ENCODE measurements around the gene PRPF40A.

PRPF40A gene

DNA sequence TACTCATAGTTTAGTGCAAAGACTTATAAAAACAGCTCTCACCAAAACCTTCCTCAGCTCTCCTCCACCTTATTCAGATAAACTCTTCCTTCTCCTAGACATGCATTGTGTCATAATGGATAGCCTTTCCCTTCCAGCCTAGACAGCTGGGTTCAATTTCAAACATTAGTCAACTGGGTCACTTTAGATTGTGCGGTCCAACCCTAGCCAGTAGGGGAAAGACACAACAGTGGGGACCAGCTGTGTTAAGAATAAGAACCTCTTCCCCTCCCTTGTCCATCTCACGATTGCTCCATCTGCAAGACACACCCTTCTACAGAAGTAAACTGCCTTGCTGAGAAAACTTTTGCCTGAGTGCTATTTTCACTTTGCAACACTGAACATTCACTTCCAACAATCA, 8.5 kb downstream of the PRPF40A start:
- WGBS (ENCODE audit: insufficient coverage): 100% methylated on average over 2 of the region's 2 CpGs

GRCh38 chr2:152706477-152707021, 10.7 kb downstream of the PRPF40A start:
- DNase-seq: no peak
- no peaks in the 10 kb centered on the region for H3K27me3 ChIP-seq (replicated peaks in 2 of 5; ENCODE audit: control insufficient read depth in 4 of 5, insufficient read depth in 5 of 5, low read length in 4 of 5)
- H3K4me1 ChIP-seq (ENCODE audit: control extremely low read depth in 1 of 4, control insufficient read depth in 4 of 4, insufficient read depth in 4 of 4, low read length in 3 of 4): no peaks in the 10 kb centered on the region
- 100% methylated on average over 3 of the region's 4 CpGs for WGBS (ENCODE audit: insufficient coverage)
- POLR2A ChIA-PET: interaction anchor here (1.9 kb wide), 1 partner anchor 11 kb away, joined by 6 read pairs; the partner anchor contains the start of gene PRPF40A
- peaks cover 19 to 80% (median 53%) of the 10 kb centered on the region in 4 experiments for H3K36me3 ChIP-seq (ENCODE audit: control insufficient read depth in 4 of 4, insufficient read depth in 4 of 4, low read length in 3 of 4)
- H3K4me3 ChIP-seq (ENCODE audit: control insufficient read depth in 1 of 7, extremely low read depth in 1 of 7, insufficient read depth in 4 of 7, low read depth in 2 of 7, low read length in 6 of 7): no peak overlapping the region
- peaks cover 3 to 10% (median 5%) of the 10 kb centered on the region in 5 experiments for H3K9me3 ChIP-seq (ENCODE audit: control extremely low read depth in 1 of 5, control insufficient read depth in 4 of 5, insufficient read depth in 2 of 5, low read depth in 1 of 5, low read length in 4 of 5)
- CTCF ChIA-PET: interaction anchor here (6.5 kb wide), 1 partner anchor 10 kb away, joined by 40 read pairs; the partner anchor contains the start of gene PRPF40A
- H3K27ac ChIP-seq (ENCODE audit: insufficient read depth in 1 of 2, low read depth in 1 of 2, low read length in 2 of 2, poor library complexity in 1 of 2, severe bottlenecking in 2 of 2): no peak overlapping the region

More for the DNA sequence above, 8.5 kb downstream of the PRPF40A start:
- POLR2A ChIA-PET: no interaction called here
- H3K27ac ChIP-seq (ENCODE audit: insufficient read depth in 1 of 2, low read depth in 1 of 2, low read length in 2 of 2, poor library complexity in 1 of 2, severe bottlenecking in 2 of 2): no peak overlapping the region
- peaks cover 21 to 81% (median 53%) of the 10 kb centered on the region in 4 experiments for H3K36me3 ChIP-seq (ENCODE audit: control insufficient read depth in 4 of 4, insufficient read depth in 4 of 4, low read length in 3 of 4)
- peaks cover 0 to 5% (median 3%) of the 10 kb centered on the region in 5 experiments for H3K9me3 ChIP-seq (ENCODE audit: control extremely low read depth in 1 of 5, control insufficient read depth in 4 of 5, insufficient read depth in 2 of 5, low read depth in 1 of 5, low read length in 4 of 5)
- no peak for DNase-seq
- H3K4me1 ChIP-seq (ENCODE audit: control extremely low read depth in 1 of 4, control insufficient read depth in 4 of 4, insufficient read depth in 4 of 4, low read length in 3 of 4): no peaks in the 10 kb centered on the region
- no peaks in the 10 kb centered on the region for H3K27me3 ChIP-seq (replicated peaks in 2 of 5; ENCODE audit: control insufficient read depth in 4 of 5, insufficient read depth in 5 of 5, low read length in 4 of 5)
- CTCF ChIA-PET: interaction anchor here (6.5 kb wide), 1 partner anchor 7 kb away, joined by 40 read pairs; the partner anchor contains the start of gene PRPF40A
- H3K4me3 ChIP-seq (ENCODE audit: control insufficient read depth in 1 of 7, extremely low read depth in 1 of 7, insufficient read depth in 4 of 7, low read depth in 2 of 7, low read length in 6 of 7): no peak overlapping the region

DNA sequence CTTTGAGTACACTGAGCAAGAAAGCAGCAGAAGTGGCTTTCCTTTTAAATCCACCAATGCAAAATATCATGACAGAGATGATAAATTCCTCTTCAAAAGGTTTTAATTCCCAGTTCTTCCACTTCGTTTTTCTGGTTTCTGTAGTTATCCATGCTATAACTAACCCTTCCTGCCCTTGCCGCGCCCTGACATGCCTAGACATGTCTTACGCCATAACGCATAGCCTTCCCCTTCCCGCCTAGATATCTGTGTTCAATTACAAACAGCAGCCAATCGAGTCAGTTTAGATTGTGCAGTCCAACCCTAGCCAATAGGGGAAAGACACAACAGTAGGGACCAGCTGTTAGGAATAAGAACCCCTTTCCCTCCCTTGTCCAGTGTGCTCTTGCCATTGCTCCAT, 16.1 kb downstream of the PRPF40A start:
- Histone ChIP-seq H3K36me3 (ENCODE audit: control insufficient read depth in 4 of 4, insufficient read depth in 4 of 4, low read length in 3 of 4) (peaks cover 11 to 43% (median 26%) of the 10 kb centered on the region in 4 experiments), H3K9me3 (ENCODE audit: control extremely low read depth in 1 of 5, control insufficient read depth in 4 of 5, insufficient read depth in 2 of 5, low read depth in 1 of 5, low read length in 4 of 5) (peaks cover 3 to 9% (median 6%) of the 10 kb centered on the region in 5 experiments), H3K4me1 (ENCODE audit: control extremely low read depth in 1 of 4, control insufficient read depth in 4 of 4, insufficient read depth in 4 of 4, low read length in 3 of 4) (peaks cover 0 to 2% (median 0%) of the 10 kb centered on the region in 4 experiments), H3K27ac (ENCODE audit: insufficient read depth in 1 of 2, low read depth in 1 of 2, low read length in 2 of 2, poor library complexity in 1 of 2, severe bottlenecking in 2 of 2) (no peak overlapping the region), H3K4me3 (ENCODE audit: control insufficient read depth in 1 of 7, extremely low read depth in 1 of 7, insufficient read depth in 4 of 7, low read depth in 2 of 7, low read length in 6 of 7) (no peak overlapping the region), H3K27me3 (replicated peaks in 2 of 5; ENCODE audit: control insufficient read depth in 4 of 5, insufficient read depth in 5 of 5, low read length in 4 of 5) (no peaks in the 10 kb centered on the region)
- CTCF ChIA-PET: no interaction called here
- no peak for DNase-seq
- POLR2A ChIA-PET: no interaction called here
- 100% methylated on average over 7 of the region's 7 CpGs for WGBS (ENCODE audit: insufficient coverage)

- ChIA-PET CTCF (interaction anchor here (1.0 to 1.5 kb wide), 4 partner anchors 15 to 21 kb away, joined by 3 to 7 read pairs (median 3); partner anchors contain the start of gene PRPF40A), POLR2A (no interaction called here)
- H3K4me1 ChIP-seq (ENCODE audit: control extremely low read depth in 1 of 4, control insufficient read depth in 4 of 4, insufficient read depth in 4 of 4, low read length in 3 of 4): peaks cover 0 to 16% (median 0%) of the 10 kb centered on the region in 4 experiments
- peaks cover 0 to 3% (median 2%) of the 10 kb centered on the region in 5 experiments for H3K9me3 ChIP-seq (ENCODE audit: control extremely low read depth in 1 of 5, control insufficient read depth in 4 of 5, insufficient read depth in 2 of 5, low read depth in 1 of 5, low read length in 4 of 5)
- H3K4me3 ChIP-seq (ENCODE audit: control insufficient read depth in 1 of 7, extremely low read depth in 1 of 7, insufficient read depth in 4 of 7, low read depth in 2 of 7, low read length in 6 of 7): no peak overlapping the region
- DNase-seq: no peak
- H3K27me3 ChIP-seq (replicated peaks in 2 of 5; ENCODE audit: control insufficient read depth in 4 of 5, insufficient read depth in 5 of 5, low read length in 4 of 5): no peaks in the 10 kb centered on the region
- H3K36me3 ChIP-seq (ENCODE audit: control insufficient read depth in 4 of 4, insufficient read depth in 4 of 4, low read length in 3 of 4): peaks cover 4 to 31% (median 14%) of the 10 kb centered on the region in 4 experiments
- WGBS (ENCODE audit: insufficient coverage): no CpG with 5 or more reads among the region's 1 CpG
- no peak overlapping the region for H3K27ac ChIP-seq (ENCODE audit: insufficient read depth in 1 of 2, low read depth in 1 of 2, low read length in 2 of 2, poor library complexity in 1 of 2, severe bottlenecking in 2 of 2)
Measured at GRCh38 chr2:152696476-152696875, 20.8 kb downstream of the PRPF40A start.

- no CpG with 5 or more reads among the region's 3 CpGs for WGBS (ENCODE audit: insufficient coverage)
- ChIA-PET CTCF (interaction anchor here (1.1 to 1.5 kb wide), 4 partner anchors 16 to 35 kb away, joined by 3 to 7 read pairs (median 3); partner anchors contain the start of gene PRPF40A), POLR2A (no interaction called here)
- H3K4me1 ChIP-seq (ENCODE audit: control extremely low read depth in 1 of 4, control insufficient read depth in 4 of 4, insufficient read depth in 4 of 4, low read length in 3 of 4): peaks cover 0 to 16% (median 0%) of the 10 kb centered on the region in 4 experiments
- no peak overlapping the region for H3K27ac ChIP-seq (ENCODE audit: insufficient read depth in 1 of 2, low read depth in 1 of 2, low read length in 2 of 2, poor library complexity in 1 of 2, severe bottlenecking in 2 of 2)
- H3K9me3 ChIP-seq (ENCODE audit: control extremely low read depth in 1 of 5, control insufficient read depth in 4 of 5, insufficient read depth in 2 of 5, low read depth in 1 of 5, low read length in 4 of 5): no peaks in the 10 kb centered on the region
- H3K36me3 ChIP-seq (ENCODE audit: control insufficient read depth in 4 of 4, insufficient read depth in 4 of 4, low read length in 3 of 4): peaks cover 2 to 25% (median 12%) of the 10 kb centered on the region in 4 experiments
- no peaks in the 10 kb centered on the region for H3K27me3 ChIP-seq (replicated peaks in 2 of 5; ENCODE audit: control insufficient read depth in 4 of 5, insufficient read depth in 5 of 5, low read length in 4 of 5)
- no peak overlapping the region for H3K4me3 ChIP-seq (ENCODE audit: control insufficient read depth in 1 of 7, extremely low read depth in 1 of 7, insufficient read depth in 4 of 7, low read depth in 2 of 7, low read length in 6 of 7)
- DNase-seq: no peak
Measured at GRCh38 chr2:152695763-152696162, 21.5 kb downstream of the PRPF40A start.

DNA sequence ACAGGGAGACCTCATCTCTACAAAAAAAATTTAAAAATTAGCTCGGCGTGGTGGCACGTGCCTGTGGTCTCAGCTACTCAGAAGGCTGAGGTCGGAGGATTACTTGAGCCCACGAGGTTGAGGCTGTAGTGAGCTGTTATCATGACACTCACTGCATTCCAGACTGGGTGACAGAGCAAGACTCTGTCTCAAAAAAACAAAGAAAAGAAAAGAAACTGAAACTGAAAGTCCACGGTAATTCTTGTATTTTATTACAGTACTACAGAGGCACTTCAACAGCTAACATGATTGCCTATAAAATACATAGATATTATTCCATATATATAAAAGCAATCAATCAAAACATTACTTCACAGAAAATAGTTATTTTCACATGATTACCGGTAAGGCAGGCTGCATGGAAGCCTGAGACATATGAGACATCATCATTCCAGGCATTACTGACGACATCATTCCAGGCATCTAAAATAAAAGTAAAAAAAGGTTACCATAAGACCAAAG, 23.1 kb downstream of the PRPF40A start:
- WGBS (ENCODE audit: insufficient coverage): 8% methylated on average over 4 of the region's 8 CpGs
- Histone ChIP-seq H3K4me1 (ENCODE audit: control extremely low read depth in 1 of 4, control insufficient read depth in 4 of 4, insufficient read depth in 4 of 4, low read length in 3 of 4) (peaks cover 0 to 16% (median 0%) of the 10 kb centered on the region in 4 experiments), H3K27ac (ENCODE audit: insufficient read depth in 1 of 2, low read depth in 1 of 2, low read length in 2 of 2, poor library complexity in 1 of 2, severe bottlenecking in 2 of 2) (peak overlapping the region; percentile 55 to 86), H3K36me3 (ENCODE audit: control insufficient read depth in 4 of 4, insufficient read depth in 4 of 4, low read length in 3 of 4) (peaks cover 5 to 28% (median 12%) of the 10 kb centered on the region in 4 experiments), H3K4me3 (ENCODE audit: control insufficient read depth in 1 of 7, extremely low read depth in 1 of 7, insufficient read depth in 4 of 7, low read depth in 2 of 7, low read length in 6 of 7) (peak overlapping the region in 5 of 7 experiments; percentile 35 to 81 (median 55)), H3K27me3 (replicated peaks in 2 of 5; ENCODE audit: control insufficient read depth in 4 of 5, insufficient read depth in 5 of 5, low read length in 4 of 5) (no peaks in the 10 kb centered on the region), H3K9me3 (ENCODE audit: control extremely low read depth in 1 of 5, control insufficient read depth in 4 of 5, insufficient read depth in 2 of 5, low read depth in 1 of 5, low read length in 4 of 5) (no peaks in the 10 kb centered on the region)
- peak; percentile 59 to 87 (median 81) for DNase-seq
- ChIA-PET POLR2A (no interaction called here), CTCF (interaction anchor here (1.3 kb wide), 1 partner anchor 23 kb away, joined by 3 read pairs; the partner anchor contains the start of gene PRPF40A)

- POLR2A ChIA-PET: no interaction called here
Measured at GRCh38 chr2:152693033-152693432, 24.2 kb downstream of the PRPF40A start.

More at GRCh38 chr2:152693033-152693432, 24.2 kb downstream of the PRPF40A start:
- Histone ChIP-seq H3K4me1 (ENCODE audit: control extremely low read depth in 1 of 4, control insufficient read depth in 4 of 4, insufficient read depth in 4 of 4, low read length in 3 of 4) (peaks cover 0 to 16% (median 0%) of the 10 kb centered on the region in 4 experiments), H3K9me3 (ENCODE audit: control extremely low read depth in 1 of 5, control insufficient read depth in 4 of 5, insufficient read depth in 2 of 5, low read depth in 1 of 5, low read length in 4 of 5) (no peaks in the 10 kb centered on the region), H3K36me3 (ENCODE audit: control insufficient read depth in 4 of 4, insufficient read depth in 4 of 4, low read length in 3 of 4) (peaks cover 8 to 31% (median 15%) of the 10 kb centered on the region in 4 experiments), H3K4me3 (ENCODE audit: control insufficient read depth in 1 of 7, extremely low read depth in 1 of 7, insufficient read depth in 4 of 7, low read depth in 2 of 7, low read length in 6 of 7) (no peak overlapping the region), H3K27me3 (replicated peaks in 2 of 5; ENCODE audit: control insufficient read depth in 4 of 5, insufficient read depth in 5 of 5, low read length in 4 of 5) (no peaks in the 10 kb centered on the region), H3K27ac (ENCODE audit: insufficient read depth in 1 of 2, low read depth in 1 of 2, low read length in 2 of 2, poor library complexity in 1 of 2, severe bottlenecking in 2 of 2) (no peak overlapping the region)
- CTCF ChIA-PET: interaction anchor here (1.3 kb wide), 1 partner anchor 24 kb away, joined by 3 read pairs; the partner anchor contains the start of gene PRPF40A
- no CpG with 5 or more reads among the region's 4 CpGs for WGBS (ENCODE audit: insufficient coverage)
- no peak for DNase-seq

Measured in common myeloid progenitor, CD34-positive (primary cell).